Measurements from ENCODE around the gene CCDC97.
A peak's percentile ranks its signal among the peaks of the same experiment; 100 is the strongest.

CCDC97 gene

DNA sequence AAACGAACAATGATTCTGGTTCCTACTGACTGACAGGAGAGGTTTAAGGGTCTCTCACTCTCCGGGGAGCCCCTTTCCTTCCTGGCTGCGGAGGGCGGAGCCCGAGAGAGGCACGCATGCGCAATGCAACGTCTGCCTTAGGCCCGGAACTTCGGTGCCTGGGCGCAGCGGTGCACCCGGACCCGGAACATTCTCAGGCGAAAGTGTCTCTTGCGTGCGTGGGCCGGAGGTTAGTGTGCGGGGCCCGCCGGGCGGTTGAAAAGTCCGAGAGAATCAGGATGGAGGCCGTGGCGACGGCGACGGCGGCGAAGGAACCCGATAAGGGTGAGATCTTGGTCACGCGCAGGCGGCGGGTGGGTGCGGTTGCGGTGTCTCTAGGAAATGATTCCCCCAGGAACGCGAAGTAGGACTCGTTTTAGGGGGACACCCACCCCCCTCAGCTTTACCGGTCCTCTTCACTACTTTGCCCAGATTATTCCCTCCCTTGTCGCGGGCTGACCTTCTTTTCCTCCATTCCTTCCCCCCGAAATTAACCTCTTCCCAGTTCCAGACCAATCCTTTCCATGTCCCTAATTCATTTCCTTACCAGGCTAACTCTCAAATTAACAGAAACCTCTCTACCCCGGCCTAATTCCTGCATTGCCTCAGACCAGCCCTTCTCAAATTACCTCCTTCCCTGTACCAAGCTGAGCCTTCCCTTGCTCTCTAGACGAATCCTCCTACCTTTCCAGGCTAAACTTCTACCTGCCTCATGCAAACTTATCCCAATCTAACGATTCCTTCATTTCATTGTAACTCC lies at the start of gene CCDC97:
TSS of gene CCDC97 (plus strand) at position 140 of the 799 bp plus-strand sequence. CDS start at position 279, 139 bp downstream.
- Histone ChIP-seq H4K20me1 (ENCODE audit: insufficient read depth, low read length) (no peaks in the 10 kb centered on the region), H3K27me3 (ENCODE audit: low read depth, low read length) (no peaks in the 10 kb centered on the region), H3K36me3 (replicated peaks; ENCODE audit: low read depth, low read length) (peaks cover 36% of the 10 kb centered on the region), H3K4me2 (ENCODE audit: low read length) (peak within 1 kb of the TSS; percentile 90), H2AFZ (ENCODE audit: low read depth, low read length) (peak within 1 kb of the TSS; percentile 90), H3K79me2 (ENCODE audit: low read length) (peaks cover 33% of the 10 kb centered on the region), H3K9me3 (ENCODE audit: insufficient read depth, low read length) (no peaks in the 10 kb centered on the region), H3K4me1 (ENCODE audit: low read length) (peaks cover 28% of the 10 kb centered on the region), H3K4me3 (ENCODE audit: low read length) (peak within 1 kb of the TSS; percentile 92), H3K9ac (ENCODE audit: low read length) (peak within 1 kb of the TSS; percentile 84), H3K27ac (ENCODE audit: low read length) (peak within 1 kb of the TSS; percentile 84)
- TF ChIP-seq, protein P1, sequence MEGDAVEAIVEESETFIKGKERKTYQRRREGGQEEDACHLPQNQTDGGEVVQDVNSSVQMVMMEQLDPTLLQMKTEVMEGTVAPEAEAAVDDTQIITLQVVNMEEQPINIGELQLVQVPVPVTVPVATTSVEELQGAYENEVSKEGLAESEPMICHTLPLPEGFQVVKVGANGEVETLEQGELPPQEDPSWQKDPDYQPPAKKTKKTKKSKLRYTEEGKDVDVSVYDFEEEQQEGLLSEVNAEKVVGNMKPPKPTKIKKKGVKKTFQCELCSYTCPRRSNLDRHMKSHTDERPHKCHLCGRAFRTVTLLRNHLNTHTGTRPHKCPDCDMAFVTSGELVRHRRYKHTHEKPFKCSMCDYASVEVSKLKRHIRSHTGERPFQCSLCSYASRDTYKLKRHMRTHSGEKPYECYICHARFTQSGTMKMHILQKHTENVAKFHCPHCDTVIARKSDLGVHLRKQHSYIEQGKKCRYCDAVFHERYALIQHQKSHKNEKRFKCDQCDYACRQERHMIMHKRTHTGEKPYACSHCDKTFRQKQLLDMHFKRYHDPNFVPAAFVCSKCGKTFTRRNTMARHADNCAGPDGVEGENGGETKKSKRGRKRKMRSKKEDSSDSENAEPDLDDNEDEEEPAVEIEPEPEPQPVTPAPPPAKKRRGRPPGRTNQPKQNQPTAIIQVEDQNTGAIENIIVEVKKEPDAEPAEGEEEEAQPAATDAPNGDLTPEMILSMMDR (IDR thresholded peaks at IDR 0.05; ENCODE audit: low read depth, low read length): no peak
- no peak for TF ChIP-seq EZH2phosphoT487 (IDR thresholded peaks at IDR 0.05; ENCODE audit: low read depth)

DNA sequence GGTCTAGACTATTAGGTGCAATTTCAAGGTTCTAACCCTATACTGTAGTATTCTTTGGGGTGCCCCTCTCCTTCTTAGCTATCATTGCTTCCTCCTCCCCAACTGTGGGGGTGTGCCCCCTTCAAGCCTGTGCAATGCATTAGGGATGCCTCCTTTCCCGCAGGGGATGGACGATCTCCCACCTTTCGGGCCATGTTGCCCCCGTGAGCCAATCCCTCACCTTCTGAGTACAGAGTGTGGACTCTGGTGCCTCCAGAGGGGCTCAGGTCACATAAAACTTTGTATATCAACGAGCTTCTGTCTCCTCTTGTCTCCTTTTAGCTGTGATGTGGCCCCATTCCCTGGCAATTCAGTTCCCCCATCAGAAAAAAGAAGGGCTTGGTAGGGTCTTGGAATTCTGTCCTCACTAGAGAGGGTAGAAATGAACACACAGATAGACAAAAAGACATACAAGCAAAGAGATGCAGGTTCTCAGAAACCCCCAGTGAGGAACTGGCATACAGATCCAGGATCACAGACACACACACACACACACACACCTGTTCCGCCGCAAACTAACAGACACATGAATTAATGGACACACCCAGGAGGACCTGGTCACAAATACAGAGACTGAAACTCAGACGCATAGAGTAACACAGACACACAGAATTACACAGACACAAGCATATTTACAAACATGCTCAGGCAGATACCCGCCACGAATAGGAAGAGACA lies 48.3 kb upstream of the CCDC97 start:
- H3K27ac ChIP-seq (ENCODE audit: low read length): 0 out of 2 replicates have a peak overlapping the region, but pooled peaks have one; percentile 7
- H4K20me1 ChIP-seq (ENCODE audit: insufficient read depth, low read length): peaks cover 4% of the 10 kb centered on the region
- H3K27me3 ChIP-seq (ENCODE audit: low read depth, low read length): peaks cover 21% of the 10 kb centered on the region
- peak overlapping the region; percentile 96 for H3K9ac ChIP-seq (ENCODE audit: low read length)
- peak overlapping the region; percentile 93 for H2AFZ ChIP-seq (ENCODE audit: low read depth, low read length)
- H3K4me3 ChIP-seq (ENCODE audit: low read length): peak overlapping the region; percentile 93
- H3K4me2 ChIP-seq (ENCODE audit: low read length): peak overlapping the region; percentile 95
- peaks cover 29% of the 10 kb centered on the region for H3K79me2 ChIP-seq (ENCODE audit: low read length)
- H3K9me3 ChIP-seq (ENCODE audit: insufficient read depth, low read length): no peaks in the 10 kb centered on the region
- H3K4me1 ChIP-seq (ENCODE audit: low read length): peaks cover 9% of the 10 kb centered on the region
- peaks cover 8% of the 10 kb centered on the region for H3K36me3 ChIP-seq (replicated peaks; ENCODE audit: low read depth, low read length)
- TF ChIP-seq, protein P1 (IDR thresholded peaks at IDR 0.05; ENCODE audit: low read depth, low read length): no peak
- TF ChIP-seq EZH2phosphoT487 (IDR thresholded peaks at IDR 0.05; ENCODE audit: low read depth): no peak

DNA sequence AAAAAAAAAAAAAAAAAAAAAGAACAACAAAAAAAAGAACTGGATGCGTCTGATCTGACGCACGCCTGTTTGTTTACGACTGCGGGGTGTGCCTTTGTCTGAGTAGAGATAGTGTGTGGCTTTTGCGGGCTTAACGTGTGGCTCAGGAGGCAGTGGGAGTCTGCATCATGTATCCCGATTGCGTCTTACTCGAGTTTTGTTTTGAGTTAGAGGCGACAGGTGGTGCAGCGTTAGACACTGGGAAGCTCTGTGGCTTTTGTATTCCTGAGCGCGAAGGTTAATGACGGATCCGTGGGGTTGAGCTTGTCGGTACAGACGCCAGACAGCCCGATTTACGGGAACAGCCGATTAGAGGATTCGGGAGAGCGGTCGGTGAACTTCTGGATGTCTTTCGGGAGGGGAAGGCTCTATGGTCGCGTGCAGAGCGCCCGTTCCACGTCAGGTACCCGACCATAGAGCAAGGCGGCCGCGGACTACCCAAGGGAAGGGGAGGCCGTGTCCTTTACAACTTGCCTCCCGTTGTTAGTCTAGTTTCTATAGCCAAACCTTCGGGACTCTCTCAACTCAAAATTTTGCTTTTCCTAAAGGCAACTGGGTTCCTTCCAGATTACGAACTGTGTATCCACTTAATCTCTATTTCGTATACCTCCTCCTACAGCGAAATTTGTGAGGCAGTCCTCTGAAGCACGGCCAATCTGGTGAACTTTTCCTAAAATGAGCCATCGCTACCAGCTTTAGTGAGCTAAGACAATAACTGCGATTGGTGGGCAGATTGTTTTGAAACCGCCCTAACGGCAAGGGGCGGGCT lies 46.7 kb upstream of the CCDC97 start:
- Histone ChIP-seq H3K4me2 (ENCODE audit: low read length) (peak overlapping the region; percentile 95), H3K9me3 (ENCODE audit: insufficient read depth, low read length) (no peaks in the 10 kb centered on the region), H3K4me1 (ENCODE audit: low read length) (peaks cover 14% of the 10 kb centered on the region), H2AFZ (ENCODE audit: low read depth, low read length) (peak overlapping the region; percentile 15; the same call in 1 of the 2 replicates), H3K9ac (ENCODE audit: low read length) (peak overlapping the region; percentile 96), H3K36me3 (replicated peaks; ENCODE audit: low read depth, low read length) (peaks cover 24% of the 10 kb centered on the region), H3K27ac (ENCODE audit: low read length) (peak overlapping the region; percentile 92), H3K27me3 (ENCODE audit: low read depth, low read length) (peaks cover 21% of the 10 kb centered on the region), H4K20me1 (ENCODE audit: insufficient read depth, low read length) (peaks cover 20% of the 10 kb centered on the region), H3K4me3 (ENCODE audit: low read length) (peak overlapping the region; percentile 93), H3K79me2 (ENCODE audit: low read length) (peaks cover 46% of the 10 kb centered on the region)
- TF ChIP-seq EZH2phosphoT487 (IDR thresholded peaks at IDR 0.05; ENCODE audit: low read depth): no peak
- TF ChIP-seq, protein P1 (IDR thresholded peaks at IDR 0.05; ENCODE audit: low read depth, low read length): no peak

Data from OCI-LY3 (cell line).